Measurements from ENCODE around the gene GRAMD2B. TPM values are rescaled to one million over a fixed set of nuclear protein-coding genes. Genes with fewer than 3 reads are reported as not detected.
"Not testable (repeated sequence)": the region's sequence is repeated elsewhere in the genome, so short reads cannot be mapped to it uniquely, and the experiment has no call there.

Gene GRAMD2B
- polyA plus RNA-seq, 1 donor from 2014 or later, result 3.1 TPM

DNA sequence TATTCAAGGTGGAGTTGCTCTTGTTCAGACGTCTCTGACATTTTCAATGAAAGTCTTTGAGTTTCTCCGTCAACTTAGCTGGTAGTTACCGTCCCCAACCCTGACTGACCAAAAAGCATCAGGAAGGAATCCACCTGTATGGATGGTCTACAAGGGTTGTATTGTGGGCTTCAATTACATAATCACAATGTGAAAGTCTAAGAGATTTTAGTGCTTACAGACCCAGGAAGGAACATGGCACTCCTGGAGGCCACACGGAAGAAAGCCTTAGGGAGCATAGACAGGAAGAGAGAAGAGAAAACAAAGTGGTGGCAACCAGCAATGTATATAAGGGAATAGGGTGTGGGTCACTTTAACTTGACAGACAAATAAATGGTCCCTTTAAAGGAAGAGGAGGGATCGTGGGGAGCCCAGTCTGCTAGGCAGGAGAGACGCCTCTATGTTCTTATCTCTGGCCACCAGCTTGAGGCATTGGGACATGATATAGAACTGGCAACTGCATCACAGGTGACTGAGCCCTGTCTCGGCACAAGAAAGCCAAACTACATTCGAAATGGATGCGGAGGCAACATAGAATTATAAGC is 91.4 kb downstream of the GRAMD2B start:
- H3K27me3 Mint-ChIP-seq, result peaks cover 7% of the 10 kb centered on the region
- no peaks in the 10 kb centered on the region for H3K9me3 Mint-ChIP-seq
- no peaks in the 10 kb centered on the region for H3K4me1 Mint-ChIP-seq
- H3K4me3 Mint-ChIP-seq, result no peak overlapping the region
- no peak overlapping the region for H3K27ac Mint-ChIP-seq
- no peaks in the 10 kb centered on the region for H3K36me3 Mint-ChIP-seq

DNA sequence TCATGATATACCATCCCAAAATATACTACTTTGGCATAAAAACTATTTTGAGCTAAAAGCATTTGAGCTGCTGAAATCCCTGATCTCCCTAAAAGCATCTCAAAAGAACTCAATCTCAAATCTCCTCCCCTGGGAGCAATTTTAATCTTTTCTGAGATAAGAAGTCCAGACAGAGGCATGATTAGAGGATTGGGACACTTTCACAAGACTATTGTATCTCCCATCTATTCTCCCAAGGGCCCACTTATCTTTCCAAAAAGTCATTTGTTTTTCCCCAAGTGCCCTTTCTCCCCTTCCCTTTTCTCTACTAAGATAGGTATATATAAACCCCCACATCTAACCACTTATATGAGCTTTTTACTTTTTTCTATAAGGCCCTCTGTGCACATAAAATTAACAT is 92.1 kb downstream of the GRAMD2B start:
- no peaks in the 10 kb centered on the region for H3K9me3 Mint-ChIP-seq
- H3K4me1 Mint-ChIP-seq, result no peaks in the 10 kb centered on the region
- H3K4me3 Mint-ChIP-seq, result peak overlapping the region in 1 of 4 donors; percentile 50
- H3K27ac Mint-ChIP-seq, result no peak overlapping the region
- peaks cover 9% of the 10 kb centered on the region for H3K27me3 Mint-ChIP-seq
- H3K36me3 Mint-ChIP-seq, result no peaks in the 10 kb centered on the region

DNA sequence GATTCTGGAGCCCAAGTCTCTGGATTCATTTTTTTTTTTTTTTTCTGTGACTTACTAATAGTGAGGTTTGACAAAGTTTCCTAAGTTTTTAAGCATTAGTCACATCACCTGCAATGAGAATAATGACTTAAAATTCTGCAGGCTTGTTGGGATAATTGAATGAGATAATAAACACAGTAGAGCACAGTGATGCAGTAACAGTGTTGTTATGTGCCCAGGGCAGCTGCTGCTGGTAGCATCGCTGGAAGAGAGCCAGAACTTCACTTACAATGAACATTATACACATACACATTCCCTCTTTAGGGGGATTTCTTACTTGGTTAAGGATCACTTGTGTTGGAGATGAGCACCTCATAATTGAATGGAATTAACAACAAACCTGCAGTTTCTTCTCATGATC is 92.9 kb downstream of the GRAMD2B start:
- H3K36me3 Mint-ChIP-seq, result no peaks in the 10 kb centered on the region
- no peak overlapping the region for H3K27ac Mint-ChIP-seq
- no peaks in the 10 kb centered on the region for H3K4me1 Mint-ChIP-seq
- peaks cover 9% of the 10 kb centered on the region for H3K27me3 Mint-ChIP-seq
- no peaks in the 10 kb centered on the region for H3K9me3 Mint-ChIP-seq
- no peak overlapping the region for H3K4me3 Mint-ChIP-seq

DNA sequence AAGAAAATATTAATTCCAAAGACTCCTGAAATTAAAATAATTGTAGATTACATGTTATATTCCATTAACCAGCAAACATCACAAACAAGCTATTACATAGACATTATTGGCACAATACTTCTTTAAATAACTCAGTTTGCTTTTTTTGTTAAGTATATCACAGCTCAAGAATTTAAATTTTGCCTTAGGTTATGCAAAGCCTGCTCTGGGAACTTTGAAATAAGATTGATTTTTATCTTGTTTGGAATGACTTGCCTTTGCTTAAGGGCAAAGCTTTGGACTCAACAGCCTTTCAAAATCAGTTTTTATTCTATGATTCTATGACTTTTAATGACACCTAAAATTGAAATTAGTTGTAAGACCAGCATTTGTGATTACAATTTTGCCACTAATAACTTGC is 93.6 kb downstream of the GRAMD2B start:
- Mint-ChIP-seq H3K9me3 (no peaks in the 10 kb centered on the region), H3K4me3 (no peak overlapping the region), H3K4me1 (no peaks in the 10 kb centered on the region), H3K27me3 (peaks cover 9% of the 10 kb centered on the region), H3K27ac (no peak overlapping the region), H3K36me3 (no peaks in the 10 kb centered on the region)

DNA sequence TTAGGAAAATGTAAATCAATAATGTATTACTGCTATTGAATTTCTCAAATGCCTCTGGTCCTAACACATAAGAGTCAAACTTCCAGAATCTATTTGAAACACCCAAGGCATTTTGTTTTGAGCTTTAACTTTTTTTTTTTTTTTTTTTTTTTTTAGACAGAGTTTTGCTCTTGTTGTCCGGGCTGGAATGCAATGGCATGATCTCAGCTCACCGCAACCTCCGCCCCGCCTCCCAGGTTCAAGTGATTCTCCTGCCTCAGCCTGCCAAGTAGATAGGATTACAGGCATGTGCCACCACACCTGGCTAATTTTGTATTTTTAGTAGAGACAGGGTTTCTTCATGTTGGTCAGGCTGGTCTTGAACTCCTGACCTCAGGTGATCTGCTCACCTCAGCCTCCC is 96.0 kb downstream of the GRAMD2B start:
- H3K27me3 Mint-ChIP-seq, H3K4me3 Mint-ChIP-seq, H3K36me3 Mint-ChIP-seq, H3K4me1 Mint-ChIP-seq, H3K27ac Mint-ChIP-seq, H3K9me3 Mint-ChIP-seq: not testable (repeated sequence)

DNA sequence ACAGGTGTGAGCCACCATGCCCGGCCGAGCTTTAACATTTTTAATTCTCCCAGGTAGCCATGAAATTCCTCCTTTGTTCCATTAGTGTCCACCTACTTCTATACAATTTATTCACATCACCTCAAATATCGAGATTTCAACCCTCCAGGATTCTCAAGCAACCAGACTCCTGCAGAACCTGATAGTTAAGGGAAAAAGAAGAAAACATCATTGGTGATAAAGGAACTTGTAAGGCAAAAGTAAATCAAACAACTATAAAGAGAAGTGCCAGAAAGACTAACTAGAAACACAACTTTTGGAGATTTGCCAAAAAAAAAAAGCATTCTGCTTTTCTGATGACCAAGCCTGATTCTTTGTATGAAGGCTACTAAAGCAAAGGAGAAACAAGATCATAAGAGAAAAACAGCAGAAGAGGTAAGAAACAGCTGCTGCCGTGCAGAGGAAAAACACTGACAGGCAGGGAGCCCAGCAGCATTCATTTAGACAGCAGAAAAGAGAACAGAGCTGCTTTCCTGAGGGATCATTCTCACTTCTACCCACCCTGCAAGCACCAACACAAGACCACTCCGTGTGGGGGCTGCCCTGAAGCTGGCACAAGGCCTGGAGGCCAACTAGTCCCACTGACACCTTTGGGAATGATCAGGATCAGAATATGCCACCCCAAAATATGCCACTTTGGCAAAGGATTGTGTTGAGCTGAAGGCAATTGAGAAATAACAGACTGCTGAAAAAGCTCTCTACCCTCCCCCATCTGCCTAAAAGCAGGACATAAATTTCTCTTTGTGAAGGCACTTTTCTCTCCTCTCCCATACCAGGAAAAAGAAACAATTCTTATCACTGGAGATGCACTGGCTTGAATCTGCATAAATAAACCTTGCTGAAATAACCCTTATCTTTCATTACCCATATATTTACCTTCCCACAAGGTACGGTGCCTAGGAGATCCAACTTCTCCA is 96.7 kb downstream of the GRAMD2B start:
- Mint-ChIP-seq H3K4me1 (no peaks in the 10 kb centered on the region), H3K9me3 (no peaks in the 10 kb centered on the region), H3K27me3 (peaks cover 6% of the 10 kb centered on the region), H3K27ac (no peak overlapping the region), H3K4me3 (no peak overlapping the region), H3K36me3 (no peaks in the 10 kb centered on the region)

DNA sequence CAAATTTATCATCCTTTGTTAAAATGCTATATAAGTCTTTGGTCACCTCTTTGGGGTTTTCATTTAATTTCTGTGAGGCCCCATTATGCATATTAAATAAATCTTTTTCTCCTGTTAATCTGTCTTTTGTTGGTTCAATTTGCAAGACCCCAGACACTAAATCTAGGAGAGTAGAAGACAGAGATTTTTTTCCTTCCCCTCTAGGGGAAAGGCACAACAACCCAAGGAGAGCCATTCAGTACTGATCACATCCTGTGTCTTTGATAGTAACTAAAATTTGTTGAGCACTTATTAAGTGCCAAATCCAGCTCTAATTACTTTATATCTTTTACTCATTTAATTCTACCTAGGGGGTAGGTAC is 97.4 kb downstream of the GRAMD2B start:
- no peak overlapping the region for H3K4me3 Mint-ChIP-seq
- H3K27ac Mint-ChIP-seq, result no peak overlapping the region
- H3K9me3 Mint-ChIP-seq, result no peaks in the 10 kb centered on the region
- no peaks in the 10 kb centered on the region for H3K36me3 Mint-ChIP-seq
- H3K27me3 Mint-ChIP-seq, result peaks cover 6% of the 10 kb centered on the region
- no peaks in the 10 kb centered on the region for H3K4me1 Mint-ChIP-seq

DNA sequence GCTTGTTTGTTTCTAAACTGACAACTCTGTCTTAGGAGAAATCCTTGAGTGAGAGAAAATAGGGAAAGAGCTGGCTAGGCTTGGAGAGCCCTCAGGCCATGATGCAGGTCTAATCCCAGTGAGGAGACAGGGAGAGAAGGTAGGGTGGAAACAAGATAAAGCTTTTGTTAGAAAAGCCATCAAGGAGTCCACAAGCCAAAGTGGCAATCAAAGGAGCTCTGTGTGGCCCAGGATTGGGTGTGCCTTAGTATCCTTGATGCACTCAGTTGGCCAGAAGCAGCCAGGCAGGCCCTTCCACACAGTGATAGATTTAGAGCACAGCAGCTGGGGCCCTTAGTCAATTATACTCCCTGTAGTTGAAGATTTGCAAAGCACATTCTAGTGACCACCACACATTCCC is 97.9 kb downstream of the GRAMD2B start:
- Mint-ChIP-seq H3K27ac (no peak overlapping the region), H3K4me3 (no peak overlapping the region), H3K9me3 (no peaks in the 10 kb centered on the region), H3K36me3 (no peaks in the 10 kb centered on the region), H3K27me3 (peaks cover 6% of the 10 kb centered on the region), H3K4me1 (no peaks in the 10 kb centered on the region)

DNA sequence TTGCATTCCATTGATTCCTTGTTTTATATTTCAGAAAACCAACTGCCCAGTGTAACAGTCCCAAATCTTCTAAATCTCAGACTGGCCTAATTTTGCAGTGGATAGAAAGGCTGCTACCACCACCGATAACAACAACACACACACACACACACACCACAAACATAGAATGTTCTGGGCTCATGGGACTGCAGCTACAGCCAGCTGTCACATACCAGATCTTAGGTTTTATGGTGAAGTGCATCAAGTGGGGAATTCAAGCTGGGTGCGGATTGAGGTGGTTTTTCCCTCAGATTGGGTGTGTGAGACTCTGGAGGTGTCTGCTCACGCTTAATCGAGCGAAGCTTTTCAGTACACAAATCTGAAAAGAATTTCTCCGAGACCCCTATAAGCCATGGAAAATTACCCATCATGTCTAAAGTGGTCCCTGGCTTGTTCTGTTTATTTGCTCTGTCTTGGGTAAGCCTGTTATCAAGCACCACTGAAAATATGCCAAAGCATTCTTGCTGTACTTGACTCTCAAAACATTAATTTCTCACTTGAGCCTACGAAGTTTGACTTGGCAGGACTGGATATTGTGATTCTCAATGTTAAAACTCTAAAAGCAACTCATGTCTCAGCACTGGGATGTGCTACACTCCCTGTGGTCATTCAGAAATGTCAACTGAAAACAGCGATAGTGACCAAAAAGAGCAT is 100.8 kb downstream of the GRAMD2B start:
- H3K9me3 Mint-ChIP-seq, result peaks cover 0 to 2% (median 0%) of the 10 kb centered on the region in 3 donors
- no peaks in the 10 kb centered on the region for H3K36me3 Mint-ChIP-seq
- H3K27ac Mint-ChIP-seq, result peak overlapping the region in 1 of 3 donors; percentile 5
- H3K4me1 Mint-ChIP-seq, result no peaks in the 10 kb centered on the region
- peaks cover 9% of the 10 kb centered on the region for H3K27me3 Mint-ChIP-seq
- no peak overlapping the region for H3K4me3 Mint-ChIP-seq

DNA sequence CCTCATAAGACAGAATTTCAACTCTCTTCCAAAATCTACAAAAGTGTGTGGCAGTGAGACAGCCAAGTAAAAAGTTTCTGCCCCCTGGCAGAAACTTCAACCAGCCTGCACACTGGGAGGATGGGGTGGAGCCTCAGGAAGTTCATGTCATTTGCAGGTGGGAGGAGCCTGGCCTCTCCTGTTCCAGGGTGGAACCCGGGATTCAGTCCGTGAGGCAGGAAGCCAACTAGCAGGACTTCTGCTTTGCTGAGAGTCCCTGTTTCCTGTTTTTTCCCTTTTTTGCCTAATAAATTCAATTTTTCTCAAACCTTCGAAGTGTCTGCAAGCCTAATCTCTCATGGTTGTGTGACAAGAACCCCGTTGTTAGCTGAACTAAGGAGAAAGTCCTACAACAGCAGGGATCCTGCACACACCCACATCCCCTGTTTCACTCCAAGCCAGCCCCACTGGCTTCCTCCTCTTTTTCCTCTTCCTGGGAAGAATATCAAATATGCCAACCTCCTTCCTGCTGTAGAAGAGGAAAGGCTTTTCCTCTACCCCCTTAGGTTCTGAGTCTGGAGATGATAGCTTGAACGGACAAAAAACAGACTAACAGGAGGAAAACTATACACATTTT is 102.5 kb downstream of the GRAMD2B start:
- no peaks in the 10 kb centered on the region for H3K4me1 Mint-ChIP-seq
- peaks cover 5% of the 10 kb centered on the region for H3K27me3 Mint-ChIP-seq
- H3K4me3 Mint-ChIP-seq, result no peak overlapping the region
- H3K27ac Mint-ChIP-seq, result no peak overlapping the region
- H3K9me3 Mint-ChIP-seq, result peaks cover 0 to 2% (median 0%) of the 10 kb centered on the region in 3 donors
- H3K36me3 Mint-ChIP-seq, result no peaks in the 10 kb centered on the region

DNA sequence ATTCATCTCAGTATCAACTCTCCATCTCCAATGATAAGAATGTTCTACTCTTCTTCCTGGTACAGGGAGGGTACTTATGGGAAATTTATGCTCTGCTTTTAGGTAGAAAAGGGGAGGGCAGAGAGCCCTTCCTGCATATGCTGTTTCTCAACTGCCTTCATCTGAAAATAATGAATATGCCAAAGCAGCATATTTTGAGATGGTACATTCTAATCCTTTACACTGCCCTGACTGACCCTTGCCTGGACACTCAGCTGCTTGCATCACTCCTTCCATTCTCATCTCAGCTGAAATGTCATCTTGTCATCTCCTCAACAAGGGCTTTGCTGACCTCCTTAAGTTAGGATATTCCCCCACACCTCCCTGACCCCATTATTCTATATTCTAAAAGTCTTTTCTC is 103.3 kb downstream of the GRAMD2B start:
- Mint-ChIP-seq H3K4me1 (no peaks in the 10 kb centered on the region), H3K27me3 (peaks cover 5% of the 10 kb centered on the region)

DNA sequence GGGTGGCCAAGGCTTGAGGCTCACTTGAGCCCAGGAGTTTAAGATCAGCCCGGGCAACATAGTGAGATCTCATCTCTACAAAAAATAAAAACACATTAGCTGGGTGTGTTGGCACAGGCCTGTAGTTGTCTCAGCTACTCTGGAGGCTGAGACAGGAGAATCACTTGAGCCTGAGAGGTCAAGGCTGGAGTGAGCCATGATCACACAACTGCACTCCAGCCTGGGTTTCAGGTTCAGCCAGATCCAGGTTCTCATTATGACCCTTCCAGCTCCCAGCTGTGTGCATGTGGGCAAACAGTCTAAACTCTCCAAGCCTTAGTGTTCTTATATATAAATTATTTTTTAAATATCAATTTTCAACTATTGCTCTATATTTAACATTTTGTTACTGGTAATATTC is 103.9 kb downstream of the GRAMD2B start:
- H3K4me1 Mint-ChIP-seq, result no peaks in the 10 kb centered on the region
- H3K27me3 Mint-ChIP-seq, result peaks cover 5% of the 10 kb centered on the region
- peaks cover 0 to 2% (median 0%) of the 10 kb centered on the region in 3 donors for H3K9me3 Mint-ChIP-seq
- H3K36me3 Mint-ChIP-seq, result no peaks in the 10 kb centered on the region
- H3K27ac Mint-ChIP-seq, result no peak overlapping the region
- no peak overlapping the region for H3K4me3 Mint-ChIP-seq

More for the DNA sequence above, 103.3 kb downstream of the GRAMD2B start:
- H3K27ac Mint-ChIP-seq, result no peak overlapping the region
- peaks cover 0 to 2% (median 0%) of the 10 kb centered on the region in 3 donors for H3K9me3 Mint-ChIP-seq
- H3K36me3 Mint-ChIP-seq, result no peaks in the 10 kb centered on the region
- no peak overlapping the region for H3K4me3 Mint-ChIP-seq

DNA sequence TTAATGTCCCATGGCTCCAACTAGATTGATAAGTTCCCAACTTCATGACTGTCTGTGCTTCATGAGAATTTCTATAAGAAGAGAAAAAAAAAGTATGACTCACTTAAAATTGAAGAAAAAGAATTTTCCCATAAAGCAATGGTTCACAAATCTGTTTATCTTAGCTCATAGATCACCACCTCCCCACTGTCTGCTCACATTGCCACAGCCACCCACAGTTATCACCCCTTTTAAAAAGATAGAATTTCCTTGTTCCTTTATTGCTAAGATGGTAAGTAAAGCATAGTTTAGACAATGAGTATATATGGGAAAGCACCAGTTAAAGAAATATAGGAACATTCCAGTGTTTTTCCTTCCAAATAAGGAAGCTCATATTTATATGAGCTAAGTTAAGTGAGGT is 104.7 kb downstream of the GRAMD2B start:
- Mint-ChIP-seq H3K4me3 (no peak overlapping the region), H3K4me1 (no peaks in the 10 kb centered on the region), H3K27me3 (peaks cover 5% of the 10 kb centered on the region), H3K36me3 (no peaks in the 10 kb centered on the region), H3K9me3 (peaks cover 0 to 2% (median 0%) of the 10 kb centered on the region in 3 donors), H3K27ac (no peak overlapping the region)

DNA sequence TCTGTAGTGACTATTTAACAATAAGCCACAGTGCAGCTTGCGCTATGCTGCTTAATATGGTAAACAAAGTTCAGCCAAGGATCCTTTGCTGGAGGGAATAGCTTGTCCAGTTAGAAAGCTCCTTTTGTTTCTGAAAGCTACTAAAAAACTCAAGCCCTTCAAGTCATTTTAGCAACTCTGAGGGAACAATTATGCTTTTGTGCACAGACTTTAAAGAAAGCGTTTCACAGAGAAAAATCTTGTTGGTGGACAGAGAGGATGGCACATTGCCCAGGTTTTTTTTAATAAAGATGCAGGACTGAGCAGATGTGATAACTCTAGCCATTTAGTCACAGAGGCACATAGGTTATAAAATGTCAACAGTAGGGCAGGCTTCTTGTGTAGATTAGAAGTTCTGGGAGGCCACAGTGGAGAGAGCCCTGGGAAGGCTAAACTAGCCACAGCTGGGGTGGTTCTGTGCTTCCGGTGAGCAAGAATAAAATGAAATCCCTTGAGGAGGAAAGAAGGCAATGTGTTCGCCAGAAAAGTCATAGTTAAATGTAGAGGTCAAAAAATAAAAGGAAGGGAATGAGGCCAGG is 108.4 kb downstream of the GRAMD2B start:
- Mint-ChIP-seq H3K4me3 (no peak overlapping the region), H3K27me3 (peaks cover 3% of the 10 kb centered on the region), H3K4me1 (no peaks in the 10 kb centered on the region), H3K9me3 (peaks cover 0 to 2% (median 0%) of the 10 kb centered on the region in 3 donors), H3K36me3 (no peaks in the 10 kb centered on the region), H3K27ac (no peak overlapping the region)

DNA sequence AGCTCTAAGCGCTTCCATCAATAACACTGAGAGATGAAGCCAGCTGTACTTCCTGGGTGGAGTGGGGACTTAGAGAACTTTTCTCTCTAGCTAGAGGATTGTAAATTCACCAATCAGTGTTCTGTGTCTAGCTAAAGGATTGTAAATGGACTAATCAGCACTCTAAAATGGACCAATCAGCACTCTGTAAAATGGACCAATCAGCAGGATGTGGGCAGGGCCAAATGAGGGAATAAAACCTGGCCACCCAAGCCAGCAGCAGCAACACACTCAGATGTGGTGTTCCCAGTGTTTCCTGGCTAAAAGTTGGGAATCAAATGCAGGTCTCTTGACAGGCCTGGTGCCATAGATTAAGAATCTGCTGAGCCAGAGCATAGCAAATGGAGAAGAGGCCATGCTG is 111.3 kb downstream of the GRAMD2B start:
- Mint-ChIP-seq H3K4me3 (no peak overlapping the region), H3K27me3 (no peaks in the 10 kb centered on the region), H3K27ac (no peak overlapping the region), H3K36me3 (no peaks in the 10 kb centered on the region), H3K9me3 (no peaks in the 10 kb centered on the region), H3K4me1 (peaks cover 0 to 2% (median 0%) of the 10 kb centered on the region in 3 donors)

Data from IgD-negative memory B cell (primary cell).